Activated CD4-positive, alpha-beta T cell treated with anti-CD3 and anti-CD28 coated beads, Interleukin-2, amount 10 ng/mL, durations not matched to agents 24 days and 14 days (primary cell): ENCODE measurements around the gene AMMECR1. TPM values are rescaled to one million over a fixed set of nuclear protein-coding genes. Genes with fewer than 3 reads are reported as not detected.

ENCODE experiments used
- DNase-seq: peaks from one replicate; pipeline ENCODE4 v3.0.0; 2022
- H3K27ac Mint-ChIP-seq: one replicate; pipeline ENCODE4 v1.8.0; 2022; ENCODE audit warnings: mild to moderate bottlenecking, mixed read lengths
- H3K27me3 Mint-ChIP-seq: one replicate; pipeline ENCODE4 v1.8.0; 2022; ENCODE audit warnings: mixed read lengths
- H3K36me3 Mint-ChIP-seq: one replicate; pipeline ENCODE4 v1.8.0; 2022; ENCODE audit warnings: low read depth, mild to moderate bottlenecking, mixed read lengths
- H3K4me1 Mint-ChIP-seq: one replicate; pipeline ENCODE4 v1.8.0; 2021; ENCODE audit warnings: mixed read lengths
- H3K4me3 Mint-ChIP-seq: one replicate; pipeline ENCODE4 v1.8.0; 2022; ENCODE audit warnings: mild to moderate bottlenecking, moderate library complexity, mixed read lengths
- H3K9me3 Mint-ChIP-seq: one replicate; pipeline ENCODE4 v1.8.0; 2021; ENCODE audit warnings: mixed read lengths
- intact Hi-C: fragments of 100-400 bp; cut with micrococcal nuclease; formaldehyde crosslinking; loops from one replicate; pipeline ENCODE4 v1.15.1; 2023
- total RNA-seq: library from RNA; stranded (reverse); gene quantifications from 2 replicates; pipeline ENCODE4 v1.2.3, GENCODE V29; 2022

Gene AMMECR1
- total RNA-seq, 1 donor from 2014 or later, result 12.2 TPM

DNA sequence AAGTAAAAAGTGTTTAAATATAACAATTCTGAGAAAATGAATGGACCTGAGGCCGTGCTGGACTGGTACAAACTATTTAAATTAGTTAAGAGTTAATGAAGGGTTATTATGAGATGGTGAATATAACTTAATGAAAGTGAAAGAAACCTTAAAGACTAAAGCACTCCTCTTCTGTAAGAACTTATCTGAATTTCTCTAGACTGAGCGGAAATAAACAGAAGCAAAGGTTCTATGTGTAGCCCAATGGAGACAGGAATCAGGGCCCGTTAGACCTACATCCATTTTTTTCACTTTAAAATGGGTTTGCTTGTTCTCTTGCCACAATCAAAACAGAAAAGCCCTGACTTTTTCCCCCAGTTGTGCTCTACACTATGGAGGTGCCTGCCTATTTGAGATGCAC is 14.9 kb downstream of the AMMECR1 start:
- no peak overlapping the region for H3K27ac Mint-ChIP-seq
- H3K4me1 Mint-ChIP-seq, result peaks cover 8% of the 10 kb centered on the region
- intact Hi-C loops, result no loop called here
- H3K36me3 Mint-ChIP-seq, result peaks cover 10% of the 10 kb centered on the region
- no peaks in the 10 kb centered on the region for H3K9me3 Mint-ChIP-seq
- DNase-seq, result no peak
- H3K27me3 Mint-ChIP-seq, result no peaks in the 10 kb centered on the region
- no peak overlapping the region for H3K4me3 Mint-ChIP-seq

DNA sequence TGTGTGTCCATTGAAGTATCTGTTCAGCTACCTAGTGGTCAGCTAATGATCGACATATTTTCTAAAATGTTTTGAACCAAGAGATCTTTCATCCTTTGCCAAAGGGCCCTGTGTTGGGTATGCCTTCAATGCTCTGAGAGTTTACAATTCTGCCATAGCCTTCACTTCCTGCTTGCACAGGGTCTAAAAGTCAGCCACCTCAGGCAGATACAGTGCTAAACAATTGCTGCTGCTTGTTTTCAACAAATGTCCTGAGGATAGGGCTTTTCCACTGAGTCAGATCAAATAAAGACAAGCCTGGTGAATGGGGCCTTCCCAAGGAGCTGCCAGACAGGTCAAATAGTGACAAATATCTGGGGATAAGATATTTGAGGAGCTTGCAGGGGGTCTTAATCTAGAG is 16.7 kb downstream of the AMMECR1 start:
- H3K9me3 Mint-ChIP-seq, result no peaks in the 10 kb centered on the region
- no peak for DNase-seq
- no peak overlapping the region for H3K27ac Mint-ChIP-seq
- H3K36me3 Mint-ChIP-seq, result peaks cover 14% of the 10 kb centered on the region
- intact Hi-C loops, result no loop called here
- H3K4me3 Mint-ChIP-seq, result no peak overlapping the region
- H3K27me3 Mint-ChIP-seq, result no peaks in the 10 kb centered on the region
- H3K4me1 Mint-ChIP-seq, result peaks cover 8% of the 10 kb centered on the region

- no peak for DNase-seq
- Mint-ChIP-seq H3K4me1 (peaks cover 4% of the 10 kb centered on the region), H3K27ac (no peak overlapping the region), H3K4me3 (no peak overlapping the region), H3K27me3 (no peaks in the 10 kb centered on the region), H3K9me3 (no peaks in the 10 kb centered on the region), H3K36me3 (peaks cover 7% of the 10 kb centered on the region)
- intact Hi-C loops, result no loop called here
Measured at GRCh38 chrX:110294087-110294486, 23.8 kb downstream of the AMMECR1 start.

DNA sequence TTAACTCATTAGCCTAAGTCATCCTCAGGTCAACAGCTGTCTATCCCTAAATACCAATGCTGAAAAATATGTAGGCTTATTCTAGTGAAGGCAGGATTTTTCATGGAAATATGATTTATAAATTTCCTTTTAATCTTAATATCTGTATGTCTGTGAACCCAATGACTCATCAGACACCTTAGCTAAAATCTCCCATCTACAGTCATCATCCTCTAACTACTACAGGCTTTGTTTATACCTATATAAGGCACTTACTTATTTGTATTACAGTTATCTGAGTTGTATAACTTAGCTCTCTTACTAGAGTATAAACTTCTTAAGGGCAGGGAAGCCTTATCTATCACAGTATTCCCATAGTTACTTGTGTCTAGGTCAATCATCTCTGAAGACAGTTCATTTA is 24.2 kb downstream of the AMMECR1 start:
- peaks cover 8% of the 10 kb centered on the region for H3K4me1 Mint-ChIP-seq
- H3K4me3 Mint-ChIP-seq, result no peak overlapping the region
- peaks cover 7% of the 10 kb centered on the region for H3K36me3 Mint-ChIP-seq
- H3K9me3 Mint-ChIP-seq, result no peaks in the 10 kb centered on the region
- no peaks in the 10 kb centered on the region for H3K27me3 Mint-ChIP-seq
- H3K27ac Mint-ChIP-seq, result no peak overlapping the region
- no peak for DNase-seq
- intact Hi-C loops, result no loop called here

- H3K9me3 Mint-ChIP-seq, result no peaks in the 10 kb centered on the region
- peaks cover 4% of the 10 kb centered on the region for H3K36me3 Mint-ChIP-seq
- H3K27ac Mint-ChIP-seq, result no peak overlapping the region
- peaks cover 9% of the 10 kb centered on the region for H3K4me1 Mint-ChIP-seq
- no peaks in the 10 kb centered on the region for H3K27me3 Mint-ChIP-seq
- H3K4me3 Mint-ChIP-seq, result no peak overlapping the region
- no peak for DNase-seq
- intact Hi-C loops, result no loop called here
Measured at GRCh38 chrX:110287605-110288004, 30.3 kb downstream of the AMMECR1 start.

DNA sequence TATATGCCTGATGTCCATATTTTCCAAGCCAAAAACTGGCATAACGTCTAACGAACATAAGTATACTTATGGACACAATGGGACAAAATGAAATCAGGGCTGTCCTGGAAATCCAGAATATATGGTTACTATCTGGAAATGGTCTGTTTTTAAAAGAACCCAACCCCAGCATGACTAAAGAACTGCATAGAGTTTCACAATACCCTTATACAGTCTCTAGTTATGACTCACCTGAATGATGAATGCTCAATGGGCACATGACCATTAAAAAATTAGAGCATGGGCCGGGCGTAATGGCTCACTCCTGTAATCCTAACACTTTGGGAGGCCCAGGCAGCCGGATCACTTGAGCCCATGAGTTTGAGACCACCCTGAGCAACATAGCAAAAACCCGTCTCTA is 31.8 kb downstream of the AMMECR1 start:
- H3K27me3 Mint-ChIP-seq, result no peaks in the 10 kb centered on the region
- H3K4me3 Mint-ChIP-seq, result no peak overlapping the region
- H3K36me3 Mint-ChIP-seq, result peaks cover 2% of the 10 kb centered on the region
- intact Hi-C loops, result no loop called here
- peaks cover 9% of the 10 kb centered on the region for H3K4me1 Mint-ChIP-seq
- H3K27ac Mint-ChIP-seq, result no peak overlapping the region
- DNase-seq, result no peak
- H3K9me3 Mint-ChIP-seq, result no peaks in the 10 kb centered on the region

GRCh38 chrX:110284159-110284558 is 33.7 kb downstream of the AMMECR1 start:
- Mint-ChIP-seq H3K4me3 (no peak overlapping the region), H3K36me3 (peaks cover 2% of the 10 kb centered on the region), H3K9me3 (no peaks in the 10 kb centered on the region), H3K4me1 (peaks cover 9% of the 10 kb centered on the region), H3K27me3 (no peaks in the 10 kb centered on the region), H3K27ac (no peak overlapping the region)
- intact Hi-C loops, result no loop called here
- no peak for DNase-seq

GRCh38 chrX:110282922-110283321 is 35.0 kb downstream of the AMMECR1 start:
- Mint-ChIP-seq H3K36me3 (peaks cover 2% of the 10 kb centered on the region), H3K4me1 (peaks cover 4% of the 10 kb centered on the region), H3K27me3 (no peaks in the 10 kb centered on the region), H3K27ac (no peak overlapping the region), H3K9me3 (no peaks in the 10 kb centered on the region), H3K4me3 (no peak overlapping the region)
- intact Hi-C loops, result no loop called here
- DNase-seq, result no peak

DNA sequence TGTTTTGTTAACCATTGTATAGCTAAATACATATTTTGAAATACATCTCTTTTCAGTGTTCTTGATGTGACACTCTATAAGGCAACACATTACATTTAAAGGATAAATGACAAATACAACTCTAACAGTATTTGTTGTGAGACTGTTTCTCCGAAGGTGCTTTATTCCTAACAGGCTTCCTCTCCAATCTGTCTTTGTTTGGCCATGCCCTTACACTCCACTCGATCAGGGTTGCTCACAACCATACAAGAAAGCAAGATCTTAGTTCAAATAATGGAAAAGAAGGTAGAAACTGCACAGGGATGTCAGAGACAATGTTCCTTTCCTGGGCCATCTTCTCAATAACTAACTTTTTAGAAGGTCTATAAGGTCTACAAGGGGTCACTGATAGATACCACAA is 36.5 kb downstream of the AMMECR1 start:
- H3K9me3 Mint-ChIP-seq, result no peaks in the 10 kb centered on the region
- no peak overlapping the region for H3K4me3 Mint-ChIP-seq
- H3K27me3 Mint-ChIP-seq, result no peaks in the 10 kb centered on the region
- intact Hi-C loops, result no loop called here
- DNase-seq, result no peak
- H3K27ac Mint-ChIP-seq, result no peak overlapping the region
- H3K4me1 Mint-ChIP-seq, result peaks cover 2% of the 10 kb centered on the region
- no peaks in the 10 kb centered on the region for H3K36me3 Mint-ChIP-seq

- Mint-ChIP-seq H3K36me3 (peaks cover under 1% of the 10 kb centered on the region), H3K9me3 (no peaks in the 10 kb centered on the region), H3K4me1 (peaks cover 2% of the 10 kb centered on the region), H3K27ac (no peak overlapping the region), H3K27me3 (no peaks in the 10 kb centered on the region), H3K4me3 (no peak overlapping the region)
- DNase-seq, result no peak
- intact Hi-C loops, result no loop called here
Measured at GRCh38 chrX:110280954-110281353, 36.9 kb downstream of the AMMECR1 start.

- Mint-ChIP-seq H3K27me3 (no peaks in the 10 kb centered on the region), H3K4me1 (peaks cover 2% of the 10 kb centered on the region), H3K9me3 (no peaks in the 10 kb centered on the region), H3K4me3 (no peak overlapping the region), H3K36me3 (peaks cover 5% of the 10 kb centered on the region), H3K27ac (no peak overlapping the region)
- intact Hi-C loops, result no loop called here
- no peak for DNase-seq
Measured at GRCh38 chrX:110277609-110278008, 40.3 kb downstream of the AMMECR1 start.

DNA sequence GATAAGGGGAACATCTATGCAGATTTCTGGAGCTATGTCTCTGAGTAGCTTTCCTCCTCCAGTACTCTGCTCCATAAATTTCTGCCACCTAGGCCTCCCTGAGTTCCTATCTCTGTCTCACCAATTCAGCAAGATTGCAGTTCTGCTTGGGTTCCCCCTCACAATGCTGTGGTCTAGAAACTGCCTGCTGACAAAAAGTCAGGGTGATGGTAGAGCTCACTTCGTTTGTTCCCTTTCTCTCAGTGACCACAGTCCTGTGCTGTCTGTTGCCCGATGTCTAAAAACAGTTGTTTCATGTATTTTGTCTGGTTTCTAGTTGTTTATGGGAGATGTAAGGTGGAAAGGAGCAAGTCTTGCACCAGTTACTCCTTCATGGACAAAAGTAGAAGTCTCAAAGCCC is 41.1 kb downstream of the AMMECR1 start:
- Mint-ChIP-seq H3K36me3 (peaks cover 5% of the 10 kb centered on the region), H3K9me3 (no peaks in the 10 kb centered on the region), H3K27ac (no peak overlapping the region), H3K27me3 (no peaks in the 10 kb centered on the region), H3K4me1 (peaks cover 2% of the 10 kb centered on the region), H3K4me3 (no peak overlapping the region)
- intact Hi-C loops, result no loop called here
- DNase-seq, result no peak

DNA sequence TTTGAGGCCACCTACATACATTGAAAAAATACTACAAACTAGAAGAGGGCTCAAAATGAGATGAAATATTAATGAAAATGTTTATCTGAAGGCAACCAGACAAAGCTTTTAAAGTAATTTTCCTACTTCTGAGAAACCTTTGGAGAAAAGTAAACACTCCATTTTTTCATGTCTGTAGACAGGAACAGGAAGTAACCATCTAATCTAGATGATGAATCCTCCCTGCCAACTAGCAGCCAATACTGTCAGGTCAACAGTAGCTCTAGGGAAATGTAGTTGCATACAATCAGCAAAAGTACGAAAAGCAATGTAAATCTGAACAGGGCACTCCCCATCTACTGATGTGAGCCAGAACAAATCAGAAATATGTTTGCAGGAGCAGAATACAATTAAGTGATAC is 49.0 kb downstream of the AMMECR1 start:
- H3K27me3 Mint-ChIP-seq, result no peaks in the 10 kb centered on the region
- no peak overlapping the region for H3K4me3 Mint-ChIP-seq
- H3K9me3 Mint-ChIP-seq, result peaks cover 3% of the 10 kb centered on the region
- DNase-seq, result no peak
- H3K36me3 Mint-ChIP-seq, result peaks cover 5% of the 10 kb centered on the region
- intact Hi-C loops, result no loop called here
- H3K27ac Mint-ChIP-seq, result no peak overlapping the region
- peaks cover 17% of the 10 kb centered on the region for H3K4me1 Mint-ChIP-seq

- Mint-ChIP-seq H3K27me3 (no peaks in the 10 kb centered on the region), H3K27ac (no peak overlapping the region), H3K4me1 (peaks cover 17% of the 10 kb centered on the region), H3K36me3 (peaks cover 5% of the 10 kb centered on the region), H3K4me3 (no peak overlapping the region), H3K9me3 (peaks cover 3% of the 10 kb centered on the region)
- no peak for DNase-seq
- intact Hi-C loops, result no loop called here
Measured at GRCh38 chrX:110268395-110268794, 49.5 kb downstream of the AMMECR1 start.

DNA sequence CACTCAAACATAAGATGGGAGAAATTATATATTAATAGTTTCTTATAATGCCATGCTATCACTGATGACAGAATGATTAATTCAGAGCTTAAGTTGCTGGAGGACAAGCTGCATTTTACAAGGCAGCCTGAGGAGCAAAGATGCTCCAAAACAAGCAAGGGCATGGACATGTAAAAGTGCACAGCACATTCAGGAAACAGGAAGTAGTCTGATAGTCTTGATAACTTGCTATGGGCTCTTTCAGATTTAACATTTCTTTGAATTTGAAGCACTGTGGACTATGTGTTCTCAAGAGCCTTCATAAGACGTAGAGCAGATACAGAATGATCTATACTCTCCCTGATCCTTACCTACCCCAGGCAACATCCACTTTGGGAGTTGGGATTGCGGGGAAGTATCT is 50.0 kb downstream of the AMMECR1 start:
- no peaks in the 10 kb centered on the region for H3K27me3 Mint-ChIP-seq
- DNase-seq, result no peak
- H3K4me1 Mint-ChIP-seq, result peaks cover 17% of the 10 kb centered on the region
- peak overlapping the region; percentile 74 for H3K27ac Mint-ChIP-seq
- H3K9me3 Mint-ChIP-seq, result peaks cover 3% of the 10 kb centered on the region
- peaks cover 2% of the 10 kb centered on the region for H3K36me3 Mint-ChIP-seq
- peak overlapping the region; percentile 61 for H3K4me3 Mint-ChIP-seq
- intact Hi-C loops, result no loop called here
